ENCODE measurements around the gene DMC1. TPM values are rescaled to one million over a fixed set of nuclear protein-coding genes. Genes with fewer than 3 reads are reported as not detected.

DMC1 gene
- total RNA-seq, 2 donors from 2014 or later = 4.2 to 6.8 TPM

GRCh38 chr22:38506118-38506962 lies 63.6 kb downstream of the DMC1 start, which contains the start of gene DDX17:
Gene DDX17 (minus strand): TSS chr22:38506311.
- H3K27me3 Mint-ChIP-seq (ENCODE audit: insufficient read depth) = no peaks in the 10 kb centered on the region
- Histone ChIP-seq H3K9ac (ENCODE audit: extremely low read depth, low read length, poor library complexity, severe bottlenecking) (peak within 1 kb of the TSS; percentile 100), H3K4me3 (ENCODE audit: low read length) (peak within 1 kb of the TSS; percentile 93), H3K36me3 (ENCODE audit: control insufficient read depth, insufficient read depth, low read length) (peaks cover 32% of the 10 kb centered on the region), H3K27me3 (ENCODE audit: control insufficient read depth, insufficient read depth, low read length, poor library complexity, severe bottlenecking) (no peaks in the 10 kb centered on the region), H3K4me1 (ENCODE audit: control insufficient read depth, insufficient read depth, low read length) (peaks cover 3% of the 10 kb centered on the region), H3K9me3 (ENCODE audit: control insufficient read depth, low read length) (no peaks in the 10 kb centered on the region), H3K27ac (ENCODE audit: low read depth, low read length) (peak within 1 kb of the TSS; percentile 100)
- H3K4me3 Mint-ChIP-seq = peak within 1 kb of the TSS; percentile 99
- H3K27ac Mint-ChIP-seq = peak within 1 kb of the TSS; percentile 100
- peak; percentile 96 for DNase-seq
- peaks cover 27% of the 10 kb centered on the region for H3K4me1 Mint-ChIP-seq
- no peaks in the 10 kb centered on the region for H3K9me3 Mint-ChIP-seq
- TF ChIP-seq CTCF (conservative IDR thresholded peaks at IDR 0.05) = no peak
- 2 to 6% methylated on average over 33 to 83 of the region's 83 CpGs for WGBS, 2 experiments (ENCODE audit: insufficient coverage in 1 of 2, insufficient read length in 1 of 2)
- H3K36me3 Mint-ChIP-seq (ENCODE audit: low read depth) = peaks cover 41% of the 10 kb centered on the region

- no peaks in the 10 kb centered on the region for H3K9me3 Mint-ChIP-seq
- H3K27ac Mint-ChIP-seq = peak overlapping the region; percentile 100
- no peaks in the 10 kb centered on the region for H3K9me3 ChIP-seq (ENCODE audit: control insufficient read depth, low read length)
- no peak for DNase-seq
- peaks cover 47% of the 10 kb centered on the region for H3K36me3 Mint-ChIP-seq (ENCODE audit: low read depth)
- no peaks in the 10 kb centered on the region for H3K27me3 ChIP-seq (ENCODE audit: control insufficient read depth, insufficient read depth, low read length, poor library complexity, severe bottlenecking)
- H3K4me1 ChIP-seq (ENCODE audit: control insufficient read depth, insufficient read depth, low read length) = peaks cover 3% of the 10 kb centered on the region
- peaks cover 38% of the 10 kb centered on the region for H3K36me3 ChIP-seq (ENCODE audit: control insufficient read depth, insufficient read depth, low read length)
- H3K4me1 Mint-ChIP-seq = peaks cover 27% of the 10 kb centered on the region
- 0 to 4% methylated on average over 14 to 68 of the region's 69 CpGs for WGBS, 2 experiments (ENCODE audit: insufficient coverage in 1 of 2, insufficient read length in 1 of 2)
- peak overlapping the region; percentile 99 for H3K4me3 Mint-ChIP-seq
- peak overlapping the region; percentile 93 for H3K4me3 ChIP-seq (ENCODE audit: low read length)
- H3K27ac ChIP-seq (ENCODE audit: low read depth, low read length) = peak overlapping the region; percentile 99
- no peak for TF ChIP-seq CTCF (conservative IDR thresholded peaks at IDR 0.05)
- peak overlapping the region; percentile 100 for H3K9ac ChIP-seq (ENCODE audit: extremely low read depth, low read length, poor library complexity, severe bottlenecking)
- no peaks in the 10 kb centered on the region for H3K27me3 Mint-ChIP-seq (ENCODE audit: insufficient read depth)
Observed at GRCh38 chr22:38505541-38506117, 64.4 kb downstream of the DMC1 start.

GRCh38 chr22:38504731-38505540 lies 65.0 kb downstream of the DMC1 start:
- peak overlapping the region; percentile 93 for H3K4me3 ChIP-seq (ENCODE audit: low read length)
- H3K27ac Mint-ChIP-seq = peak overlapping the region; percentile 99
- H3K27me3 Mint-ChIP-seq (ENCODE audit: insufficient read depth) = no peaks in the 10 kb centered on the region
- peaks cover 54% of the 10 kb centered on the region for H3K36me3 Mint-ChIP-seq (ENCODE audit: low read depth)
- WGBS, 2 experiments (ENCODE audit: insufficient coverage in 1 of 2, insufficient read length in 1 of 2) = 0% methylated on average over 21 to 35 of the region's 35 CpGs
- peak overlapping the region; percentile 99 for H3K4me3 Mint-ChIP-seq
- peak overlapping the region; percentile 99 for H3K27ac ChIP-seq (ENCODE audit: low read depth, low read length)
- H3K4me1 ChIP-seq (ENCODE audit: control insufficient read depth, insufficient read depth, low read length) = peaks cover 3% of the 10 kb centered on the region
- H3K9ac ChIP-seq (ENCODE audit: extremely low read depth, low read length, poor library complexity, severe bottlenecking) = peak overlapping the region; percentile 100
- DNase-seq = peak; percentile 76
- H3K9me3 ChIP-seq (ENCODE audit: control insufficient read depth, low read length) = no peaks in the 10 kb centered on the region
- H3K27me3 ChIP-seq (ENCODE audit: control insufficient read depth, insufficient read depth, low read length, poor library complexity, severe bottlenecking) = no peaks in the 10 kb centered on the region
- peaks cover 27% of the 10 kb centered on the region for H3K4me1 Mint-ChIP-seq
- H3K36me3 ChIP-seq (ENCODE audit: control insufficient read depth, insufficient read depth, low read length) = peaks cover 43% of the 10 kb centered on the region
- no peak for TF ChIP-seq CTCF (conservative IDR thresholded peaks at IDR 0.05)
- H3K9me3 Mint-ChIP-seq = no peaks in the 10 kb centered on the region
